HCT116 (cell line): ENCODE measurements around the gene PGAM4. TPM values are rescaled to one million over a fixed set of nuclear protein-coding genes. Genes with fewer than 3 reads are reported as not detected.

Experiments
- ATAC-seq: fragments of 200-7000 bp; cut with Tn5 transposase; 2 replicates; pipeline ENCODE4 v1.9.1; 2020; ENCODE audit warnings: mild to moderate bottlenecking, moderate library complexity
- BruUV-seq: library from RNA; stranded (reverse); fragments of 400-500 nt; replicated peaks from 2 replicates; lab custom pipeline; 2021; lab: Mats Ljungman, UMichigan
- CTCF ChIA-PET: fragments of 300-600 bp; sonication (Branson Sonifier 250); formaldehyde crosslinking; loops from one replicate; lab custom pipeline; 2021; ENCODE audit warnings: antibody characterized with exemption; lab: Charles Lee
- POLR2A ChIA-PET: fragments of 300-600, 350-600 bp; sonication (Branson Sonifier 250); formaldehyde crosslinking; loops from one replicate; lab custom pipeline; 2021; ENCODE audit warnings: antibody characterized with exemption; lab: Charles Lee
- RAD21 ChIA-PET, 2 experiments: fragments of 300-600 bp; sonication (Branson Sonifier 250); formaldehyde crosslinking; loops; one replicate each; lab custom pipeline; 2023; ENCODE audit warnings: low total read pairs in 2 of 2; ENCODE audit not compliant: uncharacterized antibody in 2 of 2, unreplicated experiment in 2 of 2, low non-redundant PET in 1 of 2; lab: Charles Lee
- DNase-seq: peaks from one replicate; pipeline ENCODE4 v3.0.0-alpha.2; 2010; ENCODE audit warnings: low read depth, low spot score
- H2AFZ ChIP-seq: fragments of 200-600 bp; shearing (Covaris generic), sonication (generic); 2 replicates; pipeline ENCODE4 v1.6.1; 2017; ENCODE audit warnings: low read depth, mixed run types, mixed read lengths, antibody characterized with exemption, low read length; ENCODE audit not compliant: poor library complexity, severe bottlenecking
- H3K27ac ChIP-seq: 2 replicates; pipeline ENCODE4 v1.5.1; 2012; ENCODE audit warnings: low read depth, low read length
- H3K27me3 ChIP-seq: fragments of 200-600 bp; sonication (generic); 2 replicates; pipeline ENCODE4 v1.6.1; 2016; ENCODE audit warnings: mixed run types, low read length, mixed read lengths; ENCODE audit not compliant: insufficient read depth
- H3K36me3 ChIP-seq, 2 experiments: fragments of 200-500 bp in 1 of 2; fragments of 200-600 bp in 1 of 2; sonication (Bioruptor generic) in 1 of 2; sonication (generic) in 1 of 2; 2 replicates each; pipeline versions ENCODE4 v1.5.1 to v1.6.1; 2014 to 2016; ENCODE audit warnings: low read length in 2 of 2, inconsistent platforms in 1 of 2, mixed read lengths in 1 of 2, mixed run types in 1 of 2; ENCODE audit not compliant: insufficient read depth in 2 of 2, control insufficient read depth in 1 of 2
- H3K4me1 ChIP-seq, 2 experiments: fragments of 200-600 bp in 1 of 2; sonication (generic) in 1 of 2; 2 replicates each; pipeline versions ENCODE4 v1.5.1 to v1.6.1; 2012 to 2017; ENCODE audit warnings: low read length in 2 of 2, inconsistent platforms in 1 of 2, mild to moderate bottlenecking in 1 of 2, mixed read lengths in 1 of 2, mixed run types in 1 of 2, moderate library complexity in 1 of 2; ENCODE audit not compliant: insufficient read depth in 2 of 2, control insufficient read depth in 1 of 2
- H3K4me2 ChIP-seq: fragments of 200-600 bp; sonication (generic); 2 replicates; pipeline ENCODE4 v1.6.1; 2017; ENCODE audit warnings: mixed run types, low read length, mixed read lengths
- H3K4me3 ChIP-seq, 2 experiments: fragments of 200-600 bp in 1 of 2; sonication (generic) in 1 of 2; replicated peaks in 1 of 2; 2 replicates each; pipeline ENCODE4 v1.5.1; 2011 to 2016; ENCODE audit warnings: low read length in 2 of 2, control low read depth in 1 of 2, low read depth in 1 of 2, mild to moderate bottlenecking in 1 of 2, mixed read lengths in 1 of 2, mixed run types in 1 of 2
- H3K79me2 ChIP-seq: fragments of 200-600 bp; sonication (generic); 2 replicates; pipeline ENCODE4 v1.6.1; 2017; ENCODE audit warnings: mild to moderate bottlenecking, mixed run types, low read length, moderate library complexity, mixed read lengths; ENCODE audit not compliant: insufficient read depth
- H3K9ac ChIP-seq: fragments of 200-600 bp; sonication (generic); 2 replicates; pipeline ENCODE4 v1.6.1; 2016; ENCODE audit warnings: low read length, mixed read lengths
- H3K9me2 ChIP-seq: fragments of 200-600 bp; sonication (generic), shearing (Covaris generic); 2 replicates; pipeline ENCODE4 v1.6.1; 2017; ENCODE audit warnings: mixed run types, mild to moderate bottlenecking, moderate library complexity; ENCODE audit not compliant: insufficient read depth
- H3K9me3 ChIP-seq, 2 experiments: fragments of 200-500 bp in 1 of 2; fragments of 200-600 bp in 1 of 2; sonication (Bioruptor generic) in 1 of 2; sonication (generic) in 1 of 2; 2 replicates each; pipeline ENCODE4 v1.6.1; 2014 to 2017; ENCODE audit warnings: low read length in 2 of 2, mixed read lengths in 2 of 2, inconsistent platforms in 1 of 2, low read depth in 1 of 2, mild to moderate bottlenecking in 1 of 2, mixed run types in 1 of 2, moderate library complexity in 1 of 2; ENCODE audit not compliant: control insufficient read depth in 1 of 2, insufficient read depth in 1 of 2
- H4K20me1 ChIP-seq: fragments of 200-600 bp; sonication (generic), shearing (Covaris generic); 2 replicates; pipeline ENCODE4 v1.6.1; 2017; ENCODE audit warnings: mixed run types, mild to moderate bottlenecking, moderate library complexity; ENCODE audit not compliant: insufficient read depth
- ATF3 ChIP-seq: IDR thresholded peaks from 2 replicates; pipeline ENCODE4 v1.6.1; 2012
- CBX3 ChIP-seq: IDR thresholded peaks from 2 replicates; pipeline ENCODE4 v1.6.1; 2012; ENCODE audit warnings: low read depth
- CEBPB ChIP-seq: IDR thresholded peaks from 2 replicates; pipeline ENCODE4 v1.6.1; 2012; ENCODE audit warnings: low read depth
- CTCF ChIP-seq, 3 experiments: fragments of 200-600 bp in 1 of 3; sonication (generic) in 1 of 3; IDR thresholded peaks in 2 of 3; conservative IDR thresholded peaks in 1 of 3; 2 replicates each; pipeline ENCODE4 v1.5.1; 2012 to 2017; ENCODE audit warnings: low read depth in 2 of 3, low read length in 2 of 3, antibody characterized with exemption in 1 of 3, borderline replicate concordance in 1 of 3, control low read depth in 1 of 3, mild to moderate bottlenecking in 1 of 3, mixed read lengths in 1 of 3, mixed run types in 1 of 3, moderate library complexity in 1 of 3; ENCODE audit not compliant: insufficient read depth in 1 of 3
- EGR1 ChIP-seq: IDR thresholded peaks from 2 replicates; pipeline ENCODE4 v1.6.1; 2012; ENCODE audit warnings: low read depth
- POLR2A ChIP-seq: IDR thresholded peaks from 2 replicates; pipeline ENCODE4 v1.7.0; 2011; ENCODE audit warnings: borderline replicate concordance; ENCODE audit not compliant: insufficient read depth, insufficient read length; ENCODE audit errors: extremely low read depth
- POLR2AphosphoS5 ChIP-seq: IDR thresholded peaks from 2 replicates; pipeline ENCODE4 v1.6.1; 2011; ENCODE audit warnings: mild to moderate bottlenecking, low read depth, low read length, moderate library complexity
- SIN3A ChIP-seq: IDR thresholded peaks from 2 replicates; pipeline ENCODE4 v1.6.1; 2012; ENCODE audit warnings: low read depth
- TCF7L2 ChIP-seq: IDR thresholded peaks from 2 replicates; pipeline ENCODE4 v1.7.0; 2011; ENCODE audit warnings: borderline replicate concordance, inconsistent platforms; ENCODE audit not compliant: insufficient read depth, insufficient read length; ENCODE audit errors: extremely low read depth
- ZBTB33 ChIP-seq: IDR thresholded peaks from 2 replicates; pipeline ENCODE4 v1.6.1; 2011; ENCODE audit warnings: mild to moderate bottlenecking, low read length, moderate library complexity; ENCODE audit not compliant: insufficient replicate concordance; ENCODE audit errors: extremely low read depth
- ZNF274 ChIP-seq: fragments of 200-500 bp; sonication (Bioruptor generic); IDR thresholded peaks from 2 replicates; pipeline ENCODE4 v1.6.1; 2014; ENCODE audit warnings: mild to moderate bottlenecking, low read depth, low read length, inconsistent platforms
- intact Hi-C: fragments of 100-400 bp; cut with micrococcal nuclease; formaldehyde crosslinking; loops from 2 replicates; pipeline ENCODE4 v1.10.0; 2022
- total RNA-seq: library from RNA; stranded (reverse); gene quantifications from one replicate; pipeline ENCODE4 v1.2.1, GENCODE V29; 2021; ENCODE audit not compliant: unreplicated experiment

The PGAM4 gene
- total RNA-seq, 1 experiment from 2014 or later = not detected

- Histone ChIP-seq H3K27me3 (no peaks in the 10 kb centered on the region), H3K9me3 (no peaks in the 10 kb centered on the region), H4K20me1 (no peaks in the 10 kb centered on the region), H3K27ac (no peak overlapping the region), H3K4me2 (no peak overlapping the region), H2AFZ (no peak overlapping the region), H3K79me2 (no peaks in the 10 kb centered on the region), H3K9ac (no peak overlapping the region), H3K36me3 (no peaks in the 10 kb centered on the region), H3K4me3 (no peak overlapping the region), H3K4me1 (no peaks in the 10 kb centered on the region), H3K9me2 (no peaks in the 10 kb centered on the region)
- TF ChIP-seq EGR1 (no peak), POLR2A (no peak), POLR2AphosphoS5 (no peak), CTCF (IDR thresholded peaks at IDR 0.05 in 2 of 3, conservative IDR thresholded peaks at IDR 0.05 in 1 of 3; ENCODE audit: borderline replicate concordance in 1 of 3, insufficient read depth in 1 of 3, low read depth in 2 of 3, low read length in 2 of 3) (no peak), SIN3A (no peak), ZNF274 (no peak), CEBPB (no peak), ZBTB33 (no peak), CBX3 (no peak), ATF3 (no peak), TCF7L2 (no peak)
- CTCF ChIA-PET = no interaction called here
- intact Hi-C loops = no loop called here
- no TSS peak for BruUV-seq
- RAD21 ChIA-PET = no interaction called here
- ATAC-seq (no peak), DNase-seq (no peak)
- POLR2A ChIA-PET = no interaction called here
Observed at GRCh38 chrX:77962068-77962902, 7.2 kb downstream of the PGAM4 start.
